K562 (cell line): ENCODE measurements around the gene PCBP4. TPM values are rescaled to one million over a fixed set of nuclear protein-coding genes. Genes with fewer than 3 reads are reported as not detected.

ENCODE experiments used
- ELF1 ChIP-seq: fragments of 200-800 bp; sonication (Bioruptor generic); IDR thresholded peaks from 2 replicates; pipeline ENCODE4 v1.6.1; 2016; ENCODE audit warnings: missing genetic modification characterization, missing compliant biosample characterization
- GTF2B ChIP-seq: IDR thresholded peaks from 2 replicates; pipeline ENCODE4 v1.6.1; 2011; ENCODE audit not compliant: insufficient read length; ENCODE audit errors: extremely low read depth
- HSF4 ChIP-seq: fragments of 250-450 bp; sonication (Bioruptor Pico); IDR thresholded peaks from 2 replicates; pipeline ENCODE4 v2.1.2; 2022; ENCODE audit warnings: mild to moderate bottlenecking, moderate library complexity, borderline replicate concordance
- MAFF ChIP-seq: IDR thresholded peaks from 2 replicates; pipeline ENCODE4 v1.6.1; 2012; ENCODE audit warnings: low read length, improper control_type of control experiment
- NR0B1 ChIP-seq: fragments of 450-650 bp; IDR thresholded peaks from one replicate; pipeline ENCODE4 v1.6.1; 2018; ENCODE audit warnings: mild to moderate bottlenecking, moderate library complexity; ENCODE audit not compliant: partially characterized antibody
- SIN3B ChIP-seq: fragments of 450-650 bp; IDR thresholded peaks from 2 replicates; pipeline ENCODE4 v1.6.1; 2017; ENCODE audit warnings: low read depth, mild to moderate bottlenecking, moderate library complexity
- SRF ChIP-seq, 2 experiments: fragments of 250-450, 450-650 bp in 1 of 2; sonication (Bioruptor Pico) in 1 of 2; sonication (generic) in 1 of 2; formaldehyde crosslinking; IDR thresholded peaks; 2 replicates each; pipeline versions ENCODE4 v1.5.0 to v1.5.1; 2020 to 2022; ENCODE audit warnings: mild to moderate bottlenecking in 1 of 2, missing genetic modification reagents in 1 of 2
- THAP12 ChIP-seq: fragments of 250-450 bp; sonication (Bioruptor Pico); IDR thresholded peaks from 2 replicates; pipeline ENCODE4 v1.9.0; 2021; ENCODE audit warnings: mild to moderate bottlenecking, inconsistent platforms
- ZBTB33 ChIP-seq: sonication (generic); formaldehyde crosslinking; IDR thresholded peaks from 2 replicates; pipeline ENCODE4 v1.8.1; 2023; ENCODE audit warnings: mild to moderate bottlenecking, missing genetic modification reagents
- ZHX1 ChIP-seq: fragments of 150-350 bp; conservative IDR thresholded peaks from 2 replicates; pipeline ENCODE4 v1.6.1; 2014; ENCODE audit warnings: low read length
- ZNF57 ChIP-seq: fragments of 450-650 bp; formaldehyde crosslinking; IDR thresholded peaks from 2 replicates; pipeline ENCODE4 v1.4.0; 2020; ENCODE audit warnings: mild to moderate bottlenecking, moderate library complexity
- polyA plus RNA-seq, 8 experiments: library from polyadenylated mRNA; depleted of rRNA in 4 of 8; stranded (reverse) in 5 of 8; unstranded in 3 of 8; fragments of >200 nt; fragmentation: Nextera tagmentation in 2 of 8; fragmentation: Illumina TruSeq in 1 of 8; extraction: Ambion mirVana in 2 of 8; extraction: Trizol in 1 of 8; gene quantifications; 2 replicates each; pipeline versions ENCODE4 v1.2.1 to v1.2.3, GENCODE V29; 2011 to 2014; ENCODE audit warnings: inconsistent platforms in 1 of 8, missing spikeins in 1 of 8
- total RNA-seq, 7 experiments: library from RNA; depleted of rRNA in 6 of 7; stranded (reverse); fragments of >200 nt in 6 of 7; fragmentation: Illumina TruSeq in 2 of 7; extraction: Trizol in 2 of 7; gene quantifications; 2 replicates each; pipeline versions ENCODE4 v1.2.1 to v1.2.3, GENCODE V29; 2011 to 2021; ENCODE audit warnings: low replicate concordance in 1 of 7

Gene PCBP4
- total and polyA plus RNA-seq, 9 of the 15 experiments (the other 6 are each of a cell fraction or from before 2014, with no cell fraction given) = 0.06 to 5.8 (median 2.6) TPM

- TF ChIP-seq MAFF = no peak
- no peak for TF ChIP-seq NR0B1
- TF ChIP-seq HSF4 (CRISPR knock-in tag) = no peak
- TF ChIP-seq GTF2B = peak; percentile 80
- peak; percentile 97 for TF ChIP-seq ELF1 (tag)
- TF ChIP-seq THAP12 = no peak
- peak; percentile 84 for TF ChIP-seq SIN3B
- 0 out of 2 replicates have a peak, but pooled peaks have one; percentile 51 for TF ChIP-seq ZHX1
- TF ChIP-seq ZBTB33 (CRISPR knock-in tag) = no peak
- no peak for TF ChIP-seq SRF (CRISPR knock-in tag; IDR thresholded peaks at IDR 0.05)
- no peak for TF ChIP-seq ZNF57 (CRISPR knock-in tag)
These were observed 28.3 kb upstream of the PCBP4 start, which contains the start of gene RPL29 (continued) for GRCh38 chr3:51995346-51996163.
